ENCODE measurements around the gene ZNF367.

GRCh38 chr9:96436456-96437126 is 18.4 kb upstream of the ZNF367 start:
- TF ChIP-seq CTCF (IDR thresholded peaks at IDR 0.05; ENCODE audit: low read depth, low read length) (no peak), EZH2phosphoT487 (IDR thresholded peaks at IDR 0.05; ENCODE audit: low read depth) (no peak)
